ENCODE data around the gene ABLIM2. TPM values are rescaled to one million over a fixed set of nuclear protein-coding genes. Genes with fewer than 3 reads are reported as not detected.

The ABLIM2 gene
- polyA plus RNA-seq, 4 donors, result 1.1 to 12.7 (median 4.4) TPM

DNA sequence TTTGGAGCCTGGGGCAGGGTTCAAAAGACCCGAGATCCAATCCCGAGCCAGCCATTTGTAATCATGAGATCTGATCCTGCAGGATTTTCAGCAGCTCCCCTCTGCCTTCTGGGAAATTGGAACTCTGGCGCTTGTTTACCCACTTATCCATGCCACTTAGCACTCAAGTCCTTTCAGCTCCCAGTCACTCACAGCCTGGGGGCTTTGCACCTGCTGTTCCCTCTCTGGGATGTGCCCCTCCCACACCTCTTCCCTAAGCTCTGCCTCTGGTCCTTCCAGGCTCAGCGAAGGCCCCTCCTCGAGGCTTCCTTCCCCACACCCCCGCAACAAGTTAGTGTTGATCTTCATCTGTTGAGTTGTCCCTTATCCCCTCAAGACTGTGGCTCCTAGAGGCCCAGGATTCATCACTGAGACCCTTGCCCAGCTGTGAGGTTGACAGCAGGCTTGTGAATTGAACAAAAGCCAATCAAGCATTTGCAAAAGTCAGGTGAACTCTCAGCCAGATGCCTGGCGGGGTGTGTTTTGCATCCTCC is 119.8 kb downstream of the ABLIM2 start:
- Histone ChIP-seq H3K36me3 (ENCODE audit: control insufficient read depth in 3 of 3, insufficient read depth in 2 of 3, low read depth in 1 of 3, low read length in 3 of 3) (no peaks in the 10 kb centered on the region), H3K9me3 (ENCODE audit: control insufficient read depth in 2 of 2, insufficient read depth in 1 of 2, low read depth in 1 of 2, low read length in 1 of 2) (no peaks in the 10 kb centered on the region), H3K27ac (ENCODE audit: low read depth in 1 of 3, low read length in 2 of 3) (no peak overlapping the region), H3K27me3 (ENCODE audit: control insufficient read depth in 3 of 3, insufficient read depth in 3 of 3, low read length in 3 of 3) (peaks cover 0 to 2% (median 0%) of the 10 kb centered on the region in 3 donors), H3K4me3 (ENCODE audit: low read depth in 1 of 3, low read length in 3 of 3) (no peak overlapping the region), H3K4me1 (ENCODE audit: control insufficient read depth in 3 of 3, insufficient read depth in 2 of 3, low read depth in 1 of 3, low read length in 2 of 3) (no peaks in the 10 kb centered on the region)
- WGBS, 3 donors, result 60 to 75% (median 66%) methylated on average over 7 of the region's 7 CpGs
- DNase-seq (no peak), FAIRE-seq (no peak)

DNA sequence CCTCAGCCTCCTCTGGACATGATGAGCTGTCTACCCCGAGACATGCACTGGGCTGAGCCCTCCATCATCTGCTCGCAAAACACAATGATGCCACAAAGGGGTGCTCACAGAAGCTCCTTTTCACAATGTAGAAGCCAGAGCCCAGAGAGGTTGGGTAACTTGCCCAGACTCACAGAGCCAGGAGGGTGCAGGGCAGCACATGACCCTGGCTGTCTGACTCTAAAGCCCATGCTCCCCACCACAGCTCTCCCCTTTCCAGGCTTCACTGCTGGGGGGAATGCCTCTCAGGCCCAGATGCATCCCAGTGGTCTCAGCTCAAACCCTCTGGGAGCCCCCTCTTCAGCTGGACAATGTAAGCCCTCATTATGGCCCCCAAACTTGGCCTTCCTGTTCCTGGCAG is 120.5 kb downstream of the ABLIM2 start:
- Histone ChIP-seq H3K4me1 (ENCODE audit: control insufficient read depth in 3 of 3, insufficient read depth in 2 of 3, low read depth in 1 of 3, low read length in 2 of 3) (no peaks in the 10 kb centered on the region), H3K4me3 (ENCODE audit: low read depth in 1 of 3, low read length in 3 of 3) (no peak overlapping the region), H3K27ac (ENCODE audit: low read depth in 1 of 3, low read length in 2 of 3) (no peak overlapping the region), H3K36me3 (ENCODE audit: control insufficient read depth in 3 of 3, insufficient read depth in 2 of 3, low read depth in 1 of 3, low read length in 3 of 3) (no peaks in the 10 kb centered on the region), H3K27me3 (ENCODE audit: control insufficient read depth in 3 of 3, insufficient read depth in 3 of 3, low read length in 3 of 3) (peaks cover 0 to 2% (median 0%) of the 10 kb centered on the region in 3 donors), H3K9me3 (ENCODE audit: control insufficient read depth in 2 of 2, insufficient read depth in 1 of 2, low read depth in 1 of 2, low read length in 1 of 2) (no peaks in the 10 kb centered on the region)
- no peak for DNase-seq
- WGBS, 3 donors, result 77 to 95% (median 86%) methylated on average over 2 of the region's 2 CpGs
- no peak for FAIRE-seq

DNA sequence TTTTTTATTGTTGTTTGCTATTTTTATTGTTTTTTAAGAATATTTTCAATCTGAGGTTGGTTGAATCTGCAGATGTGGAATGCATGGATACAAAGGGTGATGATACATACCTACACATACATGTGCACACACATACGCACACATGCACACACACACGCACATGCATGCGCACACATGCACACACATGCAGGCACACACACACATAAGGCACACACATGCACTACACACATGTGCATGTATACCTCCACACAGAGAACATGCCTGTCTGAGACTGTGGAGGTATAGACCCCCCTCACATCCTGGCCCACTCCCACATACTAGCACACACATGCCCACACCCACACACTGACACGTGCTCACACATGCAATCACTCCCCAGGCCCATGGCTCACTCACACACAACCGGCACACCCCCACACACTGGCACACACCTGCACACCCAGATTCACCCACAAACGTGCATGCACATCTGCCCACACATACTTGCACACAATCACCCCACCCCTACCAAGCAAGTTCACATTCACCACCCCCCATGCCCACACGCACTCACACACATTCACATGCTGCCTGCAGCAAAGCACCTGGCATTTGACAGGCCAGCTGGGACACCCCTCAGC is 121.4 kb downstream of the ABLIM2 start:
- H3K27ac ChIP-seq (ENCODE audit: low read depth in 1 of 3, low read length in 2 of 3), result no peak overlapping the region
- no peak overlapping the region for H3K4me3 ChIP-seq (ENCODE audit: low read depth in 1 of 3, low read length in 3 of 3)
- H3K27me3 ChIP-seq (ENCODE audit: control insufficient read depth in 3 of 3, insufficient read depth in 3 of 3, low read length in 3 of 3), result peaks cover 0 to 2% (median 0%) of the 10 kb centered on the region in 3 donors
- no peaks in the 10 kb centered on the region for H3K9me3 ChIP-seq (ENCODE audit: control insufficient read depth in 2 of 2, insufficient read depth in 1 of 2, low read depth in 1 of 2, low read length in 1 of 2)
- no peaks in the 10 kb centered on the region for H3K36me3 ChIP-seq (ENCODE audit: control insufficient read depth in 3 of 3, insufficient read depth in 2 of 3, low read depth in 1 of 3, low read length in 3 of 3)
- no peak for FAIRE-seq
- 82 to 84% (median 84%) methylated on average over 7 of the region's 7 CpGs for WGBS, 3 donors
- H3K4me1 ChIP-seq (ENCODE audit: control insufficient read depth in 3 of 3, insufficient read depth in 2 of 3, low read depth in 1 of 3, low read length in 2 of 3), result no peaks in the 10 kb centered on the region
- no peak for DNase-seq

DNA sequence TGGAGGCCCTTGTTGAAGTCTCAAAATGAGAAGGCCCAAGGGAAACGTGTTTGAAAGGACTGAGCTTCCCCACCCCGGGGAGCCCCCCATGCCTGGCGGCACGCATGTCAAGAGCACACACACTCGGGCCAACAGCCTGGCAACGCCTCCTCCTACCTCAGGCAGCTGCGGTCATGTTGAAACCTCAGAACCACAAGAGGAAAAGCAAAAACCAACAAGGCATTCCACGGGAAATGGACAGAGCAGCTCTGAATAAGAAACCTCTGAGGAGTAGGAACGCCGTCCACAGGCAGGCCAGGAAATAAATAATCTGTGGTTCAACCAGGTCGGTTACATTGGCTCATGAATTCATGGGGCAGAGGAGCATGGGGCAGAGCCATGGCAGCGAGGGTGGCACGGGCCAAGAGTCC is 123.2 kb downstream of the ABLIM2 start:
- no peaks in the 10 kb centered on the region for H3K4me1 ChIP-seq (ENCODE audit: control insufficient read depth in 3 of 3, insufficient read depth in 2 of 3, low read depth in 1 of 3, low read length in 2 of 3)
- H3K4me3 ChIP-seq (ENCODE audit: low read depth in 1 of 3, low read length in 3 of 3), result no peak overlapping the region
- 59 to 86% (median 61%) methylated on average over 13 of the region's 13 CpGs for WGBS, 3 donors
- H3K27ac ChIP-seq (ENCODE audit: low read depth in 1 of 3, low read length in 2 of 3), result no peak overlapping the region
- no peak for DNase-seq
- no peaks in the 10 kb centered on the region for H3K36me3 ChIP-seq (ENCODE audit: control insufficient read depth in 3 of 3, insufficient read depth in 2 of 3, low read depth in 1 of 3, low read length in 3 of 3)
- peaks cover 0 to 2% (median 0%) of the 10 kb centered on the region in 3 donors for H3K27me3 ChIP-seq (ENCODE audit: control insufficient read depth in 3 of 3, insufficient read depth in 3 of 3, low read length in 3 of 3)
- no peaks in the 10 kb centered on the region for H3K9me3 ChIP-seq (ENCODE audit: control insufficient read depth in 2 of 2, insufficient read depth in 1 of 2, low read depth in 1 of 2, low read length in 1 of 2)
- FAIRE-seq, result no peak

DNA sequence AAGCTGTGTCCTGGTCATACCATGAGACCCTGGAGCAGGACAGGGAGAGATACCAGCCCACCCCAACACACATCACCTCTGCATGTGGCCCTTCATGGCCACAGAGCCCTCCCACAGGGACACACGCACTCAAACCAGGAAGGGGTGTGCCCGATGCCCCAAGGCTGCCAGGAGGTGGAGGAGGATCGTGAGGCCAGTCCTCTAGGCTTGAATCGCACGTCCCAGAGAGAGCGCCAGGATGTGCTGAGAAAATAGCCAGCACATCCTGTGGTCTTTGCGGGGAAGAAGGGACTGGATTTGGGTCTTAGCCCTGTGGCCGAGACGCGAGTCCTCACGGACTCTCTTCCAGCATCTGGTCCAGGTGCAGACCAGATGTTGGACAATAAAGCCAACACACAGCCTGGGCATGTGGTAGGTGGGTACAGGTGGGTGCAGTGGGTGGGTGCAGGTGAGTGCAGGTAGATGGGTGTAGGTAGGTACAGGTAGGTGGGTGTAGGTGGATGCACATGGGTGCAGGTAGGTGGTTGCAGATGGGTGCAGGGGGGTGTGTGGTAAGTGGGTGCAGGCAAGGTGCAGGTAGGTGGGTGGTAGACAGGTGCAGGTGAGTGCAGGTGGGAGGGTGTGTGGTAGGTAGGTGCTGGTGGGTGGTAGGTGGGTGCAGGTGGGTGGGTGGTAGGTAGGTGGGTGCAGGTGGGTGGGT is 124.6 kb downstream of the ABLIM2 start:
- Histone ChIP-seq H3K9me3 (ENCODE audit: control insufficient read depth in 2 of 2, insufficient read depth in 1 of 2, low read depth in 1 of 2, low read length in 1 of 2) (no peaks in the 10 kb centered on the region), H3K27me3 (ENCODE audit: control insufficient read depth in 3 of 3, insufficient read depth in 3 of 3, low read length in 3 of 3) (peaks cover 0 to 2% (median 0%) of the 10 kb centered on the region in 3 donors), H3K4me1 (ENCODE audit: control insufficient read depth in 3 of 3, insufficient read depth in 2 of 3, low read depth in 1 of 3, low read length in 2 of 3) (no peaks in the 10 kb centered on the region), H3K4me3 (ENCODE audit: low read depth in 1 of 3, low read length in 3 of 3) (no peak overlapping the region), H3K36me3 (ENCODE audit: control insufficient read depth in 3 of 3, insufficient read depth in 2 of 3, low read depth in 1 of 3, low read length in 3 of 3) (no peaks in the 10 kb centered on the region), H3K27ac (ENCODE audit: low read depth in 1 of 3, low read length in 2 of 3) (no peak overlapping the region)
- FAIRE-seq, result no peak
- 85 to 87% (median 87%) methylated on average over 11 of the region's 11 CpGs for WGBS, 3 donors
- no peak for DNase-seq

DNA sequence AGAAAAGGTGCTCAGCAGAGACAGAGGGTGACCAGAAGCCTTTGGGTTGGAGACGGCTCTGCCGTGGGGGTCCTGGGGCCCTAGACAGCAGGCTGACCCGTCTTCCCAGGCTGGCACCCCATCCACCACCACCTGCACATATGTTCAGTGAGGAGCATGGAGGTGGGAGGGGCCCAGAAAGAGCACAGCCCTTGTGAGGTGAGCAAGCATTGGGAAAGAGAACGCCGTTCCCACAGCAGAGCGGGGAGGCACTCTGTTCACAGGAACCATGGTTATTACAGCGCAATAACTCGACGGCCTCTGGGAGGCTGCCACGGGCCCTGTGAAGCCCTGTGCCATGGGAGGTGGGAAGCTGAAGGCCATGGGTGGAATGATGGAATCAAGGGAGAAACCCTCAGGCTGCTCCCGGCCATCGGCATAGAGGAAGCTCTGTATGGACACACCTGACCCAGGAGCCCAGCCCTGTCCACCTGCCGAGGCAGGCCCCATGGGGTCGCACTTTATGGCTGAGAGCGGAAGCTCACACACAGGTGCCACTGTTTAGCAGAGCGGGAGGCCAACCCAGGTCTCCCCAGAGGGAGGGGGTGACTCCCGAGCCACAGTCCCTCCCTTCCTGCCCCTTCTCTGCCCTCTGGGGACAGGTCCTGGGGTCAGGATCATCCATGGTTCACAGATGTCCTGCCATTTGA is 125.4 kb downstream of the ABLIM2 start:
- 83 to 86% (median 83%) methylated on average over 17 of the region's 17 CpGs for WGBS, 3 donors
- H3K4me3 ChIP-seq (ENCODE audit: low read depth in 1 of 3, low read length in 3 of 3), result no peak overlapping the region
- H3K27ac ChIP-seq (ENCODE audit: low read depth in 1 of 3, low read length in 2 of 3), result no peak overlapping the region
- DNase-seq (no peak), FAIRE-seq (no peak)
- H3K9me3 ChIP-seq (ENCODE audit: control insufficient read depth in 2 of 2, insufficient read depth in 1 of 2, low read depth in 1 of 2, low read length in 1 of 2), result no peaks in the 10 kb centered on the region
- no peaks in the 10 kb centered on the region for H3K36me3 ChIP-seq (ENCODE audit: control insufficient read depth in 3 of 3, insufficient read depth in 2 of 3, low read depth in 1 of 3, low read length in 3 of 3)
- no peaks in the 10 kb centered on the region for H3K27me3 ChIP-seq (ENCODE audit: control insufficient read depth in 3 of 3, insufficient read depth in 3 of 3, low read length in 3 of 3)
- H3K4me1 ChIP-seq (ENCODE audit: control insufficient read depth in 3 of 3, insufficient read depth in 2 of 3, low read depth in 1 of 3, low read length in 2 of 3), result no peaks in the 10 kb centered on the region

DNA sequence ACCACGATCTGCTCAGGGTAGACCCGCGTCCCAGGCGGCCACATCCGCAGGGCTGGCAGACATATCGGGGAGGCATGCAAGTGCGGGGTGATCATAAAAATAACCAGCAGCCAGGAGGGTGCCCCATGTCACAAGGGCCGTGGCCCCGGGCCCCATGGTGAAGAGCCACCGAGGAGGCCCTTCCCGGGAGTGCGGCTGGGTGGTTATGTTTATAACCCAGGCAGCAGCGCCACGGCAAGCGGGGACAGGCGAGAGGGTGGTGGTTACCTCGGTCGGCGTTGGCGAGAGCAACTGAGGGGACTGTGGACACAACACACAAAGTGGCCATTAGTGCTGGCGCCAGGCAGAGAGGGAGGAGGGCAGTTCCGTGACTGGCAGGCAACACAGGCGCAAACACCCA is 126.2 kb downstream of the ABLIM2 start:
- H3K4me1 ChIP-seq (ENCODE audit: control insufficient read depth in 3 of 3, insufficient read depth in 2 of 3, low read depth in 1 of 3, low read length in 2 of 3), result no peaks in the 10 kb centered on the region
- H3K36me3 ChIP-seq (ENCODE audit: control insufficient read depth in 3 of 3, insufficient read depth in 2 of 3, low read depth in 1 of 3, low read length in 3 of 3), result no peaks in the 10 kb centered on the region
- no peak overlapping the region for H3K4me3 ChIP-seq (ENCODE audit: low read depth in 1 of 3, low read length in 3 of 3)
- no peaks in the 10 kb centered on the region for H3K9me3 ChIP-seq (ENCODE audit: control insufficient read depth in 2 of 2, insufficient read depth in 1 of 2, low read depth in 1 of 2, low read length in 1 of 2)
- 92 to 93% (median 92%) methylated on average over 23 of the region's 23 CpGs for WGBS, 3 donors
- H3K27me3 ChIP-seq (ENCODE audit: control insufficient read depth in 3 of 3, insufficient read depth in 3 of 3, low read length in 3 of 3), result no peaks in the 10 kb centered on the region
- DNase-seq, result no peak
- no peak for FAIRE-seq
- H3K27ac ChIP-seq (ENCODE audit: low read depth in 1 of 3, low read length in 2 of 3), result no peak overlapping the region

DNA sequence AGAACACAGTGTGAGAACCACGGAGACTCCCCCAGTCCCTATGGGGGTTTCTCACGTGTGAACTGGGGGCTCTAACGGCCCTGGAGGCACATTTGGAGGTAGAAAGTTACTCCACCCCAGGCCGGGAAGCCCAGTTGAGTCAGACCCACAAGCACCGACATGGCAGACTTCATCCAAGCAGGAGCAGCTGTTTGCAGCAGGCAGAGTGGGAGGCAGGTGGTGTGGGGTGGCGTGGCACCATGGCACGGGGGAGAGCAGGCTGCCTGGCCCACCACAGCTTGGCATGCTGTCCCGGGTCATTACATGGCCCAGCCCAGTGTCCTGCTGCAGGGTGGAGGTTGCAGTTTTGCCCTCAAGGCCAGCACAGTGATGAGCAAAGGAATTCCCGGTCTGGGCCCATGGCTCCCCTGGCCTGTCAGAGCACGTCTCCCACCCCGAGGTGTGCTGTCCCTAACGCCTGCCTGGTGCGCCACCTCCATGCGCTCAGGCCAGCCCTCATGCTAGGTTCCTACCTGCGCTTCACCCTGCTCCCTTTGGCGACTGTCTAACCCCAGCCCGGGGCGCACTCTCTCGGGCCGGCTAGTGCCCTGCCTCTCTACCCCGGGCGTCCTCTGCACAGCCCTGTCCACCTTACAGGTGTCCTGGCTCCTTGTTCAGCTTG is 128.4 kb downstream of the ABLIM2 start:
- H3K27me3 ChIP-seq (ENCODE audit: control insufficient read depth in 3 of 3, insufficient read depth in 3 of 3, low read length in 3 of 3), result no peaks in the 10 kb centered on the region
- FAIRE-seq, result no peak
- no peaks in the 10 kb centered on the region for H3K9me3 ChIP-seq (ENCODE audit: control insufficient read depth in 2 of 2, insufficient read depth in 1 of 2, low read depth in 1 of 2, low read length in 1 of 2)
- no peaks in the 10 kb centered on the region for H3K36me3 ChIP-seq (ENCODE audit: control insufficient read depth in 3 of 3, insufficient read depth in 2 of 3, low read depth in 1 of 3, low read length in 3 of 3)
- no peaks in the 10 kb centered on the region for H3K4me1 ChIP-seq (ENCODE audit: control insufficient read depth in 3 of 3, insufficient read depth in 2 of 3, low read depth in 1 of 3, low read length in 2 of 3)
- H3K4me3 ChIP-seq (ENCODE audit: low read depth in 1 of 3, low read length in 3 of 3), result no peak overlapping the region
- 89 to 92% (median 92%) methylated on average over 22 of the region's 22 CpGs for WGBS, 3 donors
- no peak overlapping the region for H3K27ac ChIP-seq (ENCODE audit: low read depth in 1 of 3, low read length in 2 of 3)
- no peak for DNase-seq

All from small intestine (tissue), 7 donors.